OCI-LY3 (cell line): Measurements from ENCODE around the gene CLMN.

Experiments
- EZH2phosphoT487 ChIP-seq: fragments of 200-600 bp; shearing (Covaris generic); IDR thresholded peaks from 2 replicates; pipeline ENCODE4 v1.6.1; 2018; ENCODE audit warnings: antibody characterized with exemption, mixed run types, low read depth
- TF ChIP-seq, protein P1 (sequence below): fragments of 200-600, 300-600 bp; sonication (generic); IDR thresholded peaks from 2 replicates; pipeline ENCODE4 v1.5.1; 2014; ENCODE audit warnings: antibody characterized with exemption, low read length, low read depth

DNA sequence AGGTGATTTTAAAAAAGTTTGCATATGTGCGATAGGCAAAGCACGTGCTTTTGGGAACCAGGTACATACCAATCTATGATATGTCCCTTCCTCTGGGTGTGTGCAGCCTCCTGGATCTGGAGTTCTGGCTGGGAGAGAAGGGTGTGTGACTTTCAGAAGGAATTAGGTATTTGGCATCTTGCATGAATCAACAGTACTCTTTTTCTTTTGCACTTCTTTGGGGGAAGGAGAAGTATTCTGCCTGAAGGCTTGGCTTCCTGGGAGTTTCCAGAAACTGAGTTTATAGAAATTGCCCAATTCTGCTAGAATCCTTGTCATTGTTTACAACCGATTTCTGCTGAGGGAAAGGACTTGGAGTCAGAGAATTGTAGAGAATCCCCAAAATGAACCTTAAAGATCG, 2.9 kb upstream of the CLMN start:
- TF ChIP-seq, protein P1, sequence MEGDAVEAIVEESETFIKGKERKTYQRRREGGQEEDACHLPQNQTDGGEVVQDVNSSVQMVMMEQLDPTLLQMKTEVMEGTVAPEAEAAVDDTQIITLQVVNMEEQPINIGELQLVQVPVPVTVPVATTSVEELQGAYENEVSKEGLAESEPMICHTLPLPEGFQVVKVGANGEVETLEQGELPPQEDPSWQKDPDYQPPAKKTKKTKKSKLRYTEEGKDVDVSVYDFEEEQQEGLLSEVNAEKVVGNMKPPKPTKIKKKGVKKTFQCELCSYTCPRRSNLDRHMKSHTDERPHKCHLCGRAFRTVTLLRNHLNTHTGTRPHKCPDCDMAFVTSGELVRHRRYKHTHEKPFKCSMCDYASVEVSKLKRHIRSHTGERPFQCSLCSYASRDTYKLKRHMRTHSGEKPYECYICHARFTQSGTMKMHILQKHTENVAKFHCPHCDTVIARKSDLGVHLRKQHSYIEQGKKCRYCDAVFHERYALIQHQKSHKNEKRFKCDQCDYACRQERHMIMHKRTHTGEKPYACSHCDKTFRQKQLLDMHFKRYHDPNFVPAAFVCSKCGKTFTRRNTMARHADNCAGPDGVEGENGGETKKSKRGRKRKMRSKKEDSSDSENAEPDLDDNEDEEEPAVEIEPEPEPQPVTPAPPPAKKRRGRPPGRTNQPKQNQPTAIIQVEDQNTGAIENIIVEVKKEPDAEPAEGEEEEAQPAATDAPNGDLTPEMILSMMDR, result no peak
- no peak for TF ChIP-seq EZH2phosphoT487
